IMR-90 (cell line): ENCODE results near the gene MRPL33. TPM values are rescaled to one million over a fixed set of nuclear protein-coding genes. Genes with fewer than 3 reads are reported as not detected.

Experiments used
- ATAC-seq: fragments of 200-7000 bp; cut with Tn5 transposase; 2 replicates; pipeline ENCODE4 v1.9.1; 2020; ENCODE audit warnings: low read depth, mild to moderate bottlenecking, moderate library complexity
- Bru-seq: library from RNA; stranded (reverse); fragments of 400-500 nt; gene quantifications from one replicate; lab custom pipeline; 2021; lab: Mats Ljungman, UMichigan
- BruChase-seq, 2 experiments: library from RNA; stranded (reverse); fragments of 400-500 nt; gene quantifications; one replicate each; lab custom pipeline; 2021; lab: Mats Ljungman, UMichigan
- BruUV-seq: library from RNA; stranded (reverse); fragments of 400-500 nt; replicated peaks from 2 replicates; lab custom pipeline; 2021; lab: Mats Ljungman, UMichigan
- CTCF ChIA-PET: fragments of 300-600 bp; formaldehyde crosslinking; extraction: SDS; loops from one replicate; lab custom pipeline; 2021; ENCODE audit warnings: antibody characterized with exemption; lab: Yijun Ruan, JAX
- POLR2A ChIA-PET: fragments of 300-600 bp; sonication (Branson Sonifier 250); formaldehyde crosslinking; loops from one replicate; lab custom pipeline; 2022; ENCODE audit warnings: antibody characterized with exemption; ENCODE audit not compliant: unreplicated experiment; lab: Charles Lee
- DNase-seq: peaks from one replicate; pipeline ENCODE4 v3.0.0; 2013
- H2AFZ ChIP-seq: replicated peaks from 2 replicates; pipeline ENCODE3; 2013; ENCODE audit warnings: low read length, mild to moderate bottlenecking; ENCODE audit not compliant: poor library complexity
- H2AK5ac ChIP-seq: 2 replicates; pipeline ENCODE4 v1.6.1; 2013; ENCODE audit warnings: low read depth, low read length, inconsistent platforms
- H2AK9ac ChIP-seq: replicated peaks from 2 replicates; pipeline ENCODE3; 2013; ENCODE audit warnings: mild to moderate bottlenecking, low read depth, low read length, moderate library complexity; ENCODE audit not compliant: poor library complexity
- H2BK120ac ChIP-seq: 2 replicates; pipeline ENCODE4 v1.6.1; 2013; ENCODE audit warnings: low read depth, low read length, inconsistent platforms
- H2BK15ac ChIP-seq: 3 replicates; pipeline ENCODE4 v1.6.1; 2013; ENCODE audit warnings: low read depth, low read length, inconsistent platforms
- H2BK20ac ChIP-seq: 2 replicates; pipeline ENCODE4 v1.6.1; 2013; ENCODE audit warnings: low read depth, mild to moderate bottlenecking, inconsistent platforms, low read length, moderate library complexity
- H2BK5ac ChIP-seq: 2 replicates; pipeline ENCODE4 v1.6.1; 2013; ENCODE audit warnings: mild to moderate bottlenecking, low read depth, low read length, inconsistent platforms; ENCODE audit not compliant: poor library complexity, severe bottlenecking
- H3K14ac ChIP-seq: replicated peaks from 2 replicates; pipeline ENCODE4 v1.6.1; 2013; ENCODE audit warnings: low read depth, low read length, inconsistent platforms
- H3K18ac ChIP-seq: 2 replicates; pipeline ENCODE4 v1.6.1; 2013; ENCODE audit warnings: low read depth, low read length, control low read depth
- H3K23ac ChIP-seq: 2 replicates; pipeline ENCODE4 v1.6.1; 2013; ENCODE audit warnings: low read depth, low read length, inconsistent platforms
- H3K27ac ChIP-seq: 2 replicates; pipeline ENCODE4 v1.5.1; 2013; ENCODE audit warnings: mild to moderate bottlenecking, control low read depth, low read length; ENCODE audit not compliant: insufficient read depth
- H3K27me3 ChIP-seq: 2 replicates; pipeline ENCODE4 v1.6.1; 2013; ENCODE audit warnings: low read length; ENCODE audit not compliant: control insufficient read depth, insufficient read depth
- H3K36me3 ChIP-seq: 2 replicates; pipeline ENCODE4 v1.6.1; 2013; ENCODE audit warnings: low read length, mixed read lengths; ENCODE audit not compliant: control insufficient read depth, insufficient read depth
- H3K4ac ChIP-seq: 2 replicates; pipeline ENCODE4 v1.6.1; 2013; ENCODE audit warnings: low read depth, low read length, inconsistent platforms
- H3K4me1 ChIP-seq: 2 replicates; pipeline ENCODE4 v1.6.1; 2013; ENCODE audit warnings: low read length, mixed read lengths; ENCODE audit not compliant: control insufficient read depth, insufficient read depth
- H3K4me2 ChIP-seq: 2 replicates; pipeline ENCODE4 v1.6.1; 2013; ENCODE audit warnings: low read depth, mild to moderate bottlenecking, control low read depth, low read length, moderate library complexity
- H3K4me3 ChIP-seq: 2 replicates; pipeline ENCODE4 v1.5.1; 2013; ENCODE audit warnings: low read depth, mild to moderate bottlenecking, control low read depth, low read length, moderate library complexity; ENCODE audit not compliant: insufficient read depth
- H3K56ac ChIP-seq: 2 replicates; pipeline ENCODE4 v1.6.1; 2013; ENCODE audit warnings: low read length, inconsistent platforms; ENCODE audit not compliant: insufficient read depth; ENCODE audit errors: extremely low read depth
- H3K79me1 ChIP-seq, 2 experiments: 2 replicates each; pipeline ENCODE4 v1.6.1; 2013; ENCODE audit warnings: low read length in 2 of 2, inconsistent platforms in 1 of 2, low read depth in 1 of 2
- H3K9ac ChIP-seq: 2 replicates; pipeline ENCODE4 v1.6.1; 2013; ENCODE audit warnings: low read depth, low read length, control low read depth
- H3K9me1 ChIP-seq: 2 replicates; pipeline ENCODE4 v1.6.1; 2013; ENCODE audit warnings: low read length, inconsistent platforms; ENCODE audit not compliant: insufficient read depth
- H3K9me3 ChIP-seq: 2 replicates; pipeline ENCODE4 v1.6.1; 2013; ENCODE audit warnings: low read length; ENCODE audit not compliant: control insufficient read depth, insufficient read depth
- H4K20me1 ChIP-seq: 2 replicates; pipeline ENCODE4 v1.6.1; 2013; ENCODE audit warnings: low read length, inconsistent platforms; ENCODE audit not compliant: insufficient read depth
- H4K5ac ChIP-seq: 2 replicates; pipeline ENCODE4 v1.6.1; 2013; ENCODE audit warnings: mild to moderate bottlenecking, low read depth, low read length, control low read depth
- H4K8ac ChIP-seq, 2 experiments: 2 replicates each; pipeline ENCODE4 v1.6.1; 2013; ENCODE audit warnings: low read depth in 2 of 2, low read length in 2 of 2, control low read depth in 1 of 2, inconsistent platforms in 1 of 2
- H4K91ac ChIP-seq: 2 replicates; pipeline ENCODE4 v1.6.1; 2013; ENCODE audit warnings: low read depth, low read length, inconsistent platforms; ENCODE audit not compliant: insufficient read depth
- CHD1 ChIP-seq: IDR thresholded peaks from 2 replicates; pipeline ENCODE4 v1.6.1; 2012; ENCODE audit warnings: low read depth, low read length, improper control_type of control experiment
- MAFK ChIP-seq: IDR thresholded peaks from 2 replicates; pipeline ENCODE4 v1.6.1; 2012; ENCODE audit warnings: low read depth, low read length, improper control_type of control experiment
- MAZ ChIP-seq: IDR thresholded peaks from 2 replicates; pipeline ENCODE4 v1.6.1; 2012; ENCODE audit warnings: low read depth, mild to moderate bottlenecking, low read length, improper control_type of control experiment, moderate library complexity, borderline replicate concordance
- MXI1 ChIP-seq: IDR thresholded peaks from 2 replicates; pipeline ENCODE4 v1.6.1; 2012; ENCODE audit warnings: low read depth, mild to moderate bottlenecking, low read length, moderate library complexity, borderline replicate concordance
- RAD21 ChIP-seq: IDR thresholded peaks from 2 replicates; pipeline ENCODE4 v1.6.1; 2012; ENCODE audit warnings: low read length, improper control_type of control experiment
- RCOR1 ChIP-seq: IDR thresholded peaks from 2 replicates; pipeline ENCODE4 v1.6.1; 2012; ENCODE audit warnings: mild to moderate bottlenecking, low read length, improper control_type of control experiment; ENCODE audit not compliant: insufficient replicate concordance
- RFX5 ChIP-seq: IDR thresholded peaks from 2 replicates; pipeline ENCODE4 v1.8.0; 2012; ENCODE audit warnings: low read depth, mild to moderate bottlenecking, low read length, moderate library complexity
- WGBS, 2 experiments: methylation state at CpG; one replicate each; pipeline versions ENCODE4 v1.1.5 to v1.1.7; 2013; ENCODE audit warnings: missing lambda C conversion rate in 2 of 2; ENCODE audit not compliant: insufficient read length in 1 of 2; ENCODE audit errors: extremely low coverage in 2 of 2; 5-methylcytosine and 5-hydroxymethylcytosine counted together
- dilution Hi-C: fragments of 300-500 bp; cut with HindIII; formaldehyde crosslinking; loops from one replicate; pipeline ENCODE4 v1.14.3; 2018; ENCODE audit warnings: low sequenced_read_pairs; ENCODE audit not compliant: unreplicated experiment
- in situ Hi-C: fragments of 300-500 bp; cut with MboI; formaldehyde crosslinking; loops from 3 replicates; pipeline ENCODE4 v1.14.3; 2019; ENCODE audit warnings: low sequenced_read_pairs, inconsistent platforms, mixed read lengths
- intact Hi-C: fragments of 100-400 bp; cut with micrococcal nuclease; formaldehyde crosslinking; loops from 2 replicates; pipeline ENCODE4 v1.10.0; 2022
- long read RNA-seq: library from polyadenylated mRNA; unstranded; transcript quantifications from one replicate; pipeline ENCODE4 v2.0.0, GENCODE V29; 2021; ENCODE audit not compliant: unreplicated experiment
- polyA plus RNA-seq, 3 experiments: library from polyadenylated mRNA; depleted of rRNA; stranded (reverse); fragments of >200 nt; gene quantifications; 2 replicates each; pipeline ENCODE4 v1.2.3, GENCODE V29; 2012; ENCODE audit warnings: low replicate concordance in 1 of 3
- total RNA-seq: library from RNA; depleted of rRNA; stranded (reverse); fragments of >200 nt; gene quantifications from 2 replicates; pipeline ENCODE4 v1.2.3, GENCODE V29; 2012; rRNA removed
- TF ChIP-seq, protein P1 (sequence below): conservative IDR thresholded peaks from 2 replicates; pipeline ENCODE4 v1.5.1; 2012; ENCODE audit warnings: mild to moderate bottlenecking, low read depth, low read length, improper control_type of control experiment
- TF ChIP-seq, protein P2 (sequence below): fragments of 150-350 bp; IDR thresholded peaks from 2 replicates; pipeline ENCODE4 v1.6.1; 2017; ENCODE audit warnings: mild to moderate bottlenecking, antibody characterized with exemption, low read length, low read depth
- TF ChIP-seq, protein P3 (sequence below): fragments of 150-350 bp; IDR thresholded peaks from 2 replicates; pipeline ENCODE4 v1.6.1; 2016; ENCODE audit warnings: low read depth, mild to moderate bottlenecking, low read length, moderate library complexity, borderline replicate concordance

MRPL33 gene
- total RNA-seq (13.3 and 48.6 TPM in 2 replicates), polyA plus RNA-seq (2012; rRNA removed) (88.0 and 101 TPM in 2 replicates), Bru-seq, nascent RNA (percentile 92 among the genes with signal in this experiment), BruChase-seq, experiment 1, labeled RNA remaining after a 6-hour chase (percentile 85 among the genes with signal in this experiment), BruChase-seq, experiment 2, labeled RNA remaining after a 2-hour chase (percentile 80 among the genes with signal in this experiment)
- polyA plus RNA-seq (2012; cell fraction: cytosol; rRNA removed) = 10.5 and 17.0 TPM in 2 replicates
- polyA plus RNA-seq (2012; cell fraction: nucleus; rRNA removed; ENCODE audit: low replicate concordance) = 2.6 and 31.4 TPM in 2 replicates
- long read RNA-seq, transcript MRPL33-202 (3 exons, 404 nt) = major isoform, 29 of 101 reads
- long read RNA-seq, transcript MRPL33-201 (4 exons, 518 nt) = minor isoform, 17 of 101 reads
- long read RNA-seq, partial matches to known transcripts = 1 of 101 reads
- long read RNA-seq, other reads (novel, unspliced or antisense) = 54 of 101 reads

DNA sequence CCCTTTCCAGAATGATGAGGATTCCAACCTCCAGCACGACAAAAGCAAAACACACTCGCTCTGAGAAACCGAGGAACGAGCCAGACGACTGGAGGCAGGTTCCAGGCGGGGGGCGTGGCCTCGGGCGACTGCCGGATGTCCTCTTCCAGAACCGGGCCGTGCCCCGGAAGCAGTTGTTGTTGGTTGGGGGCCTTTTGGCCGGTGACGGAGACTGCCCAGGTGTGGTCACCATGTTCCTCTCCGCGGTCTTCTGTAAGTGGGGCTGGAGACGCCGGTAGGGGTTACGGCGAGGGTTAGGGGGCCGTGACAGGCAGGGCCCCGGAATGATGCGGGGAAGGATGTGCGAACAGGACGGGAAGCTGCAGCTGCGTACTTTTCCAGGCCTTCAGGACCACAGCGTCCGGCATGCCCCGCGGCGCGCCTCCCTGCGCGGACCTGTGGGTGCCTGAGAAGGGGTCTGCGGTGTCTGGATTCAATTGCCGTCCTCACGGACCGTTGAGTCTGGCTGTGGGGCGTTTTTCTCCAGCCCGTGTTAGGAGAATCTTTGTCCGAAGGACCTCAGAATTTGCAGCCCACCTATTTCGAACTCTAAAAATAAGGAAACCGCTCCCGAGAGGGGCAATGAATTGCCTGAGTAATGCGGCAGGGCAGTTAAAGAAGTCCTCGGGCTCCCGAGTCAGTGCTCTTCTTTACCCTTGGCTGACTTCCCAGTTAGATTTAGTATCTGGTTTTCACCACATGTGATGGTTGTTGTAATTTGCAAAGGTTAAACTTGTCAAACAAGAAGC, at the start of gene MRPL33:
MRPL33 (plus strand) TSS at position 172 of the 788 bp plus-strand sequence; CDS start at position 231, 59 bp downstream.
- Histone ChIP-seq H3K36me3 (peaks cover 5% of the 10 kb centered on the region), H4K8ac (peak within 1 kb of the TSS; percentile 78 to 99), H3K9ac (peak within 1 kb of the TSS; percentile 85), H3K4me1 (peaks cover 12% of the 10 kb centered on the region), H2BK15ac (peak within 1 kb of the TSS; percentile 21; the same call in 2 of the 3 replicates), H3K27me3 (no peaks in the 10 kb centered on the region), H2BK120ac (peak within 1 kb of the TSS; percentile 93), H3K27ac (peak within 1 kb of the TSS; percentile 88), H2AFZ (peak within 1 kb of the TSS; percentile 99), H3K9me1 (peaks cover 2% of the 10 kb centered on the region; the same call in 1 of the 2 replicates), H3K9me3 (no peaks in the 10 kb centered on the region), H2AK9ac (peak within 1 kb of the TSS; percentile 96), H3K4ac (peak within 1 kb of the TSS; percentile 99), H2BK20ac (peak within 1 kb of the TSS; percentile 33; the same call in 1 of the 2 replicates), H2AK5ac (peak within 1 kb of the TSS; percentile 83), H4K20me1 (no peaks in the 10 kb centered on the region), H3K18ac (peak within 1 kb of the TSS; percentile 80), H4K5ac (peak within 1 kb of the TSS; percentile 90), H2BK5ac (peak within 1 kb of the TSS; percentile 97), H3K4me3 (peak within 1 kb of the TSS; percentile 73), H3K56ac (peak within 1 kb of the TSS; percentile 91), H3K23ac (peak within 1 kb of the TSS; percentile 98), H3K4me2 (peak within 1 kb of the TSS; percentile 90), H3K79me1 (peaks cover 4 to 46% of the 10 kb centered on the region in 2 experiments), H4K91ac (peak within 1 kb of the TSS; percentile 98), H3K14ac (peak within 1 kb of the TSS; percentile 98)
- ATAC-seq (peak; percentile 97), DNase-seq (peak; percentile 85)
- no TSS peak for BruUV-seq
- 0% methylated on average over 18 of the region's 48 CpGs; no CpG with 5 or more reads in 1 of the 2 experiments for WGBS, 2 experiments
- ChIA-PET CTCF (no interaction called here), POLR2A (interaction anchor here (1.2 kb wide), 1 partner anchor 19 kb away, joined by 4 read pairs; no protein-coding TSS in a partner anchor)
- intact Hi-C loops = loop anchor here (1.0 to 10.0 kb wide), 3 partner anchors 27 to 624 kb away; no protein-coding TSS in a partner anchor
- dilution Hi-C loops = no loop called here
- in situ Hi-C loops = no loop called here
- peak; percentile 68; the same call in 1 of the 2 replicates for TF ChIP-seq MAZ
- no peak; the same call in 1 of the 2 replicates for TF ChIP-seq MXI1
- no peak for TF ChIP-seq RCOR1
- TF ChIP-seq, protein P1, sequence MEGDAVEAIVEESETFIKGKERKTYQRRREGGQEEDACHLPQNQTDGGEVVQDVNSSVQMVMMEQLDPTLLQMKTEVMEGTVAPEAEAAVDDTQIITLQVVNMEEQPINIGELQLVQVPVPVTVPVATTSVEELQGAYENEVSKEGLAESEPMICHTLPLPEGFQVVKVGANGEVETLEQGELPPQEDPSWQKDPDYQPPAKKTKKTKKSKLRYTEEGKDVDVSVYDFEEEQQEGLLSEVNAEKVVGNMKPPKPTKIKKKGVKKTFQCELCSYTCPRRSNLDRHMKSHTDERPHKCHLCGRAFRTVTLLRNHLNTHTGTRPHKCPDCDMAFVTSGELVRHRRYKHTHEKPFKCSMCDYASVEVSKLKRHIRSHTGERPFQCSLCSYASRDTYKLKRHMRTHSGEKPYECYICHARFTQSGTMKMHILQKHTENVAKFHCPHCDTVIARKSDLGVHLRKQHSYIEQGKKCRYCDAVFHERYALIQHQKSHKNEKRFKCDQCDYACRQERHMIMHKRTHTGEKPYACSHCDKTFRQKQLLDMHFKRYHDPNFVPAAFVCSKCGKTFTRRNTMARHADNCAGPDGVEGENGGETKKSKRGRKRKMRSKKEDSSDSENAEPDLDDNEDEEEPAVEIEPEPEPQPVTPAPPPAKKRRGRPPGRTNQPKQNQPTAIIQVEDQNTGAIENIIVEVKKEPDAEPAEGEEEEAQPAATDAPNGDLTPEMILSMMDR = no peak
- no peak for TF ChIP-seq RAD21
- TF ChIP-seq RFX5 = no peak
- no peak for TF ChIP-seq MAFK
- TF ChIP-seq, protein P2, sequence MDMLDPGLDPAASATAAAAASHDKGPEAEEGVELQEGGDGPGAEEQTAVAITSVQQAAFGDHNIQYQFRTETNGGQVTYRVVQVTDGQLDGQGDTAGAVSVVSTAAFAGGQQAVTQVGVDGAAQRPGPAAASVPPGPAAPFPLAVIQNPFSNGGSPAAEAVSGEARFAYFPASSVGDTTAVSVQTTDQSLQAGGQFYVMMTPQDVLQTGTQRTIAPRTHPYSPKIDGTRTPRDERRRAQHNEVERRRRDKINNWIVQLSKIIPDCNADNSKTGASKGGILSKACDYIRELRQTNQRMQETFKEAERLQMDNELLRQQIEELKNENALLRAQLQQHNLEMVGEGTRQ = no peak
- TF ChIP-seq CHD1 = no peak
- TF ChIP-seq, protein P3, sequence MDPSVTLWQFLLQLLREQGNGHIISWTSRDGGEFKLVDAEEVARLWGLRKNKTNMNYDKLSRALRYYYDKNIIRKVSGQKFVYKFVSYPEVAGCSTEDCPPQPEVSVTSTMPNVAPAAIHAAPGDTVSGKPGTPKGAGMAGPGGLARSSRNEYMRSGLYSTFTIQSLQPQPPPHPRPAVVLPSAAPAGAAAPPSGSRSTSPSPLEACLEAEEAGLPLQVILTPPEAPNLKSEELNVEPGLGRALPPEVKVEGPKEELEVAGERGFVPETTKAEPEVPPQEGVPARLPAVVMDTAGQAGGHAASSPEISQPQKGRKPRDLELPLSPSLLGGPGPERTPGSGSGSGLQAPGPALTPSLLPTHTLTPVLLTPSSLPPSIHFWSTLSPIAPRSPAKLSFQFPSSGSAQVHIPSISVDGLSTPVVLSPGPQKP = no peak
